HG02870 (cell line): Measurements from ENCODE around the gene MRTFB.

Experiments used
- ATAC-seq: cut with Tn5 transposase; IDR thresholded peaks from one replicate; pipeline ENCODE4 v1.9.1; 2021; ENCODE audit warnings: mild to moderate bottlenecking, moderate library complexity; ENCODE audit not compliant: unreplicated experiment

Gene MRTFB

DNA sequence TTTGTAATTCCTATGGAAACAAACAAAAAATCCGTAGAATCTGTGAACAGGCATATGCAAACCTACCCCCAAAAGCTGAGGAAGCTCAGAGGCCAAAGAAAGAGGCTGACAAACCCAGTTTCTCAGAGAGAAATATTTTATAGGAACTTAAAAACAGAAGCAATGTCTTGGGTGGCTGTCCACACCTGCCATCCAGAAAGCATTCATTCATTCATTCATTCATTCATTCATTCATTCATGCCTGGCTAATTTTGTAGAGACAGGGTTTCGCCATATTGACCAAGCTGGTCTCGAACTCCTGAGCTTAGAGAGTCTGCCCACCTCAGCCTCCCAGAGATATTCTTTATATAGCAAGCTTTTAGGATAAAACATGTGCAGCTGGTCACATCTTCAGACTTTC lies 154.3 kb downstream of the MRTFB start:
- no peak for ATAC-seq

GRCh38 chr16:14232106-14232864 lies 161.2 kb downstream of the MRTFB start:
- ATAC-seq: no peak

DNA sequence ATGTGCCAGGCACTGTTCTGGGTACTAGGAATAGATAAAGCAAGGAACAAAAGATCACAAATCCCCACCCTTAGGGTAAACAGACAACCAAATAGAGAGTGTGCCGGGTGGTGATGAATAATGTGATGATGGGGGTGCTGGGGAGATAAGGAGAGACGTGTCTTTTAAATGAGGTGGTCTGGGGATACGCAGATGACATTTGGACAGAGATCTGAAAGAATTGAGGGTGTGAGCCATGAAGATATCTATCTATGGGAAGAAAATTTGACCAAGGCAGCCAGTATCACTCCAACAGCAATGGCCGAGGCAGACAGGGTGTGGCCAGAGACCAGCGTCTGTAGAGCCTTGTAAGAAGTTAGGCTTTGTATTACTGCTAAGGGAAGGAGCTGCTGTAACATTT lies 165.3 kb downstream of the MRTFB start:
- ATAC-seq: no peak

DNA sequence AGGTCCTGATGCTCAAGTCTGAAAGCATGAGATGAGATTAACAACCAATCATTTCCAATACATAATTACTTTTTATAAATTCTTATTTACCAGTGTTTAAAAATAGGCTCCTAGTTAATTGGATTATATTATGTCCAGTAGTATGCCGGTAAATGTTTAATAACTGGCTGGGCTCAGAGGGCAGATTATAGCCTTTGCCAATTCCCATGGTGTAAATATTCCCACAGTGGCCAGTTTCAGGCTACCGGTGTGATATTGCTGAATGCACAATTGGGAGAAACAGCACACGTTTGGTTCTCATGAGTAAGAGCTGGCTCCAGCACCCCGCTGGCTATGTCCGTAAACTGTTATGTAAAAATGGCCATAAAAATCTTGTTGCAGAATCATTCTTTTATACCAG lies 167.6 kb downstream of the MRTFB start:
- no peak for ATAC-seq

DNA sequence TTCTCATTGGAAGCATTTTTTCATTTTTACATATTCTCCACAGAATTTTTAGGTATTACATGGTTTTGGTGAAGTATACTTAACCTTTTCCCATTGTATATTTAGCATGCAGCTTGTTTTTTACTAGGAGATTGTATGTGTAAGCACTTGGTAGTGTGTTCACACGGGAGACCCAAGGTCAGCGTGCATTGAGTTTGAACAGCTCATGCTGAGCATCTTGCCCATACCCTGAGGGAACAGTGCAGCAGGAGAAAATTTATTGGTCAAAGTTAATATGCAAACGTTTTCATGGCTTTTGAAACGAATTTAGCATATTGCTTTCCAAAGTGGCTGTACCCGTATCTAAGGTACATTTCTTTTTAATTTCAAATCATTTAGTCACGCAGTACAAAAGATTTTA lies 168.7 kb downstream of the MRTFB start:
- no peak for ATAC-seq

DNA sequence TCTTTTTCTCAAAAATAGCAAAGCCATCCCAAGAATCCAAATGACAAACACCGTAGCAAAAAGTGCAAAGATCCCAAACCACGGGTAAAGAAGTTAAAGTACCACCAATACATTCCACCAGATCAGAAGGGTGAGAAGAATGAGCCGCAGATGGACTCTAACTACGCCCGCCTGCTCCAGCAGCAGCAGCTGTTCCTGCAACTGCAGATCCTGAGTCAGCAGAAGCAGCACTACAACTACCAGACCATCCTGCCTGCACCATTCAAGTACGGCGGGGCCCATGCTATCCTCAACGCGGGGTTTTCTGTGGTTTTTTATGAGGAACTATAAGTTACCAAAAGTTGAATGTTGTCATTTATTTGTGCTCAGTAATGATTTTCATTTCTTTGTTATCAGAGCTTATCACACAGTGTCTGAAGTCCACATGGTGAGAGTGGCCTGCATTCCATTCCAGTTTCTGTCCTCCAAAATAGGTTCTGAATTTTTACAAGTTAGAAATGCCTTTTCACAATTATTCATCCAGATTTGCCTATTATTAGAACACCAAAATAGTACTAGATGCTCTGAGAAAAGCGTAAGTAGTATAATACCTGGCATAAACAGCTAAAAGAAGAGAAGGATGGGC lies 169.2 kb downstream of the MRTFB start:
- ATAC-seq: no peak

GRCh38 chr16:14240964-14241363 lies 169.8 kb downstream of the MRTFB start:
- no peak for ATAC-seq

GRCh38 chr16:14241631-14242030 lies 170.5 kb downstream of the MRTFB start:
- ATAC-seq: no peak

DNA sequence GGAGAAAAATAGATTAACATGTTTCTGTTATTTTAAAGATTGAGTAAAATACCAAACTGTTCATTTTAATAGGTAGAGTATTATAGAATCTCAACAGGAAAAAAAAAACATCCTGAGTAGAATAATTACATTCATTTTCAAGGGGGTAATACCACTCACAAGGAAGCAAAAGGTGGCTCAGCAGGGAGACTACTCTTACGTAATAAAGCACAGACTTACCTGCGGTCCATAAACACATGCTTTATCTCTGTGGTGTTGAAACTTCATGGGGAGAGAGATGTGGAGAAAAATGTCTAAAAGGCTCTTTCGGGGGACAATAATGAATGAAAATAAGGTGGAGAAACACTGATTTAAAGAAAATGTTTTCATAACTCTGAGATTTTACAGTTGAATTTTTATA lies 171.7 kb downstream of the MRTFB start:
- ATAC-seq: no peak

DNA sequence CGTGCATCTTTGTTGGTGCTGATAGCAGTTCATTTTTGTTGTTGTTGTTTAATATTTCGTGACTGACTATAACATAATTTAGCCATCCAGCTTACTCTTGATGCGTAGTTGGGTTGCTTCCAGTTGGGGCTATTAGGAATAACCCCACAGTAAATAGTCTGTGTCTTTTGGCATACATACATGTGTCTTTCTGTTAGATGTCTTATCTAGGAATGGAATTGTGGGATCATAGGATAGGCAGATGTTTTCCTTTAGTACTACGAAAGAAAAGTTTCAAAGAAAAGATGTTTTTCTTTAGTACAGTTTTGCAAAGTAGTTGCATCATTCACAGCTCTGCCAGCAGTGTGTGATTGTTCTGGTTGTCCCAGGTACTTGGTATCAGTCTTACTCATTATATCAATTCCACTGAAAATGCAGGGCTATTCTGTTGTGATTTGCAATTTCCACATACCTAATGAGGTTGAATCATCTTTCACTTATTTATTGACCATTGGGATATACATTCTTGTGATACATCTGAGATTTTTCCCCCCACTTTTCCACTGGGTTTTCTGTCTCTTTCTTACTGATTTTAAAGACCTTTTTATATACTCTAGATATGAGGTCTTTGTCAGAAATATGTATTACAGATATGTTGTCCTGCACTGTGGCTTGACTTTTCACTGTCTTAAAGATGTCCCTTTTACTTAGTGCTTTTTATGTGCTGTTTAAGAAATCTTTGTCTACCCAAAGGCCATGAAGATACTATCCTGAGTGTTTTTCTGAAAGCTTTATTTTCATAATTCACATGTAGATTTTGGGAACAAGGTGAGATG lies 173.3 kb downstream of the MRTFB start:
- ATAC-seq: no peak

DNA sequence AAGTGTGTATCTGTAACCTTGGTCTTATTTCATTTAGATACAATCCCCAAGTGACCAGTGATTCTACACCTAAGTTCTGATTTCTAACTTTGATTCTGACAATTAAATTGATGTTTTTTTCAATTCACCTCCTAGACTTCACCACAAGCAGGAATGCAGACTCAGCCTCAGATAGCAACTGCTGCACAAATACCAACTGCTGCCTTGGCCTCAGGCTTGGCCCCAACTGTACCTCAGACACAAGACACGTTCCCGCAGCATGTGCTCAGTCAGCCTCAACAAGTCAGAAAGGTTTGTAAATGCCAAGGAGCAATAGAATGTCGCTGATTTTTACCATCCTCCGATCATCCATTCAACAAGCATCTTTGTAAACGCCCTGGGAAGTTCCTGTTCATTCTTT lies 177.7 kb downstream of the MRTFB start:
- no peak for ATAC-seq

- ATAC-seq: no peak
Observed at GRCh38 chr16:14249291-14250032, 178.3 kb downstream of the MRTFB start.

DNA sequence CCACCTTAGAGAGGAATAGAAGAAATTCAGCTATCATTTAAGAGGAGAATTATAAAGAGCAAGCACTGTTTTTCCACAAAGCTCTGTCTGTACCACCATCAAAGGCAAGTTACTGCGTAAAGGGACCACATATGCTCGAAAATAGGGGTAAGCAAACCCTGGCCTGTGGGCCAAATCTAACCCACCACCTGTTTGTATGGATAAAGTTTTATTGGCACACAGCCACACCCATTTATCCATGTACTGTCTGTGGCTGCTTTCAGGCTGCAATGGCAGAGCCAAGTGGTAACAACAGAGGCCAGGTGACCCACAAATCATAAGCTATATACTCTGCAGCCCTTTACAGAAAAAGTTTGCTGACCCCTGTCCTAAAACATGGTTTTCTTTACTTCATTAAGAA lies 180.3 kb downstream of the MRTFB start:
- ATAC-seq: no peak

- no peak for ATAC-seq
Observed at GRCh38 chr16:14252860-14253259, 181.7 kb downstream of the MRTFB start.

GRCh38 chr16:14263011-14263410 lies 191.9 kb downstream of the MRTFB start:
- ATAC-seq: no peak

DNA sequence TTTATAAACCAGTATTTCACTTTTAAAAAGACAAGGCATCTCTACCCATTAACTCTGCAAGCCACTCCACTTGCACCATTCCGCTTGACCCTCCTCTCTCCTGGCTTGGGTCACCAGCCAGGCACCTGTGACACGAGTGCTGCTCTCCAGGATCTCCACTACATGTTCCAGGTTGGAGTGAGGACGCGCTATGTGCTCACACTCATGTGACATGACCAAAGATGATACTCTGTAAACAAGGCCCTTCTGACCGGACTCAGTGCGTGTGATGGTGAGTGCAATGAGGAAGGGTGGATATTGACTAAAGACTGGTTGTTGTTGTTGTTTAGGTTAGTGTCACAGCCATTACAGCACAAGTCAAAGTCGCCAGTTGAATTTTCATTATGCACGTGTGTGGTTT lies 192.7 kb downstream of the MRTFB start:
- ATAC-seq: no peak

DNA sequence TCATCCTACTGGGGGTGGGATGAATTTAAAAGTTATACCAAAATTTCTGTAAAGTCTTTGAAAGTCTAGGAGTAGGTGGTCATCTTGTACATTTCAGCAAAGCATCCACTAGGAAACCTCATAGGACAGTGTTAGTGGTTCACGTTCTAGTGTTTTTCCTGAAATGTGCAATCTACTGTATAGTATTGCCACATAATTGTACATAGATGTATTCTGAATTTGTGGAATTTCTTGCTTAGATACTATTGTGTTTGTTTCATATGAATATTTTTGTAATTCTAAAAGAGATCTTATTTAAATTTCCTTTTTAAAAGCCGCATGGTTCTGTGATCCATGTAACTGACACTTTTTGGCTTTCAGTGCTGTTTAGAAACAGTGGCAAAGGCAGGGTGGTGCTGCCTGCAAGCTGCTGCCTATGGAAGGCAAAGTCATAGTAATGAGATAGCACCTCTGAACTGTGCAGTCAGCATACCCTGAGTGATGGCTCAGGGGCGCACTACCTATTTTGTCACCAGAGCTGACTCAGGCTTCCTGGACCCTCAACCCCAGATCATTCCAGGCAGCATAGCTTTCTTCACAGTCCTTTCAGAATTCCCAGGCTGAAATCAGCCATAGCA lies 193.3 kb downstream of the MRTFB start:
- no peak for ATAC-seq

DNA sequence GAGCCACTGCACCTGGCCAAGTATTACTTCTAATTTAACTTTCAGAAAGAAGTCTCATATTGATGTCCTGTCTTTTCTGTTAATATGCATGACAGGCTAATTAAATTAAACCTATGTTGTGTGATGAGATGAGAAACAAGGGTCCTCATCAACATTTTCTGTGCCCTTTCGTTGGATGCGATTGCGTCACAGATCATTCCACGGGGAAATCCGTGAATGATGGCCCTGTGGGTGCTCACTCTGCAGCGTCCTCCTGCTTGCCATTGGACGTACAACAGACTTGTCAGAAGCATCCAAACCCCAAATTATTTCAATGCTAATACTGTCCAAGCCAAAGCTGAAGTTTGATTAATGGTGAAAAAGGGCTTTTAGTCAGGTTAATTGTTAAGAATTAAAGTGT lies 197.0 kb downstream of the MRTFB start:
- no peak for ATAC-seq

DNA sequence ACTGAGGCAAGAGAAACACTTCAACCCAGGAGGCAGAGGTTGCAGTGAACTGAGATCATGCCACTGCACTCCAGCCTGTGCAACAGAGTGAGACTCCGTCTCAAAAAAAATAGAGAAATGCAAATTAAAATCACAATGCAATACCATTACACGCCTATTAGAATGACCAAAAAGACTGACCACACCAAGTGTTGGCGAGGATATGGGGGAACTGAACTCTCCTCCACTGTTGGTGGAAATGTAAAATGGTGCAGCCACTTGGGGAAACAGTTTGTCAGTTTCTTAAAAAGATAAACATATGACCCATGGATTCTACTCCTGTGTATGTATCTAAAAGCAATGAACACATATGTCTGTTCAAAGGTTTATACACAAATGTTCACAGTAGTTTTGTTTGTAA lies 204.8 kb downstream of the MRTFB start:
- ATAC-seq: no peak

DNA sequence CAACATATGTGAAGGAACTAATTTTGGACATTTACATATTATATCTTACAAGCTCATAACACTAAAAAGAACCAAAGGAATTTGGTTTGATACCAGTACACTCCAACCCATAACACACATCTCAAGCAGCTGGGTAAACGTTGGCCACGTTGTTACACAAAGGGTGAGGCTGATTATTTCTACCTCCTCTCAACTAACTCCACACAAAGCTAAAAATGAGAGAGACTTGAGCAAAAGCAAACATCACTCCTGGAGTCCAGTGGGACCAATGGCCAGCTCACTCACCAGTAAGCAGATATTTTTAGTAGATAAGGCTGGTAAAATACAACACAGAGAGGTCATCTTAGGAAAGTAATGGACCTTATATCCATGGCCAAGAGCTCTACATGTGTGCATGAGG lies 207.6 kb downstream of the MRTFB start:
- ATAC-seq: no peak

- ATAC-seq: no peak
Observed at GRCh38 chr16:14280541-14280940, 209.4 kb downstream of the MRTFB start.
